Measurements from ENCODE around the gene RGS16. TPM values are rescaled to one million over a fixed set of nuclear protein-coding genes. Genes with fewer than 3 reads are reported as not detected.

RGS16 gene
- total RNA-seq, 1 donor from 2014 or later: 2.6 TPM

DNA sequence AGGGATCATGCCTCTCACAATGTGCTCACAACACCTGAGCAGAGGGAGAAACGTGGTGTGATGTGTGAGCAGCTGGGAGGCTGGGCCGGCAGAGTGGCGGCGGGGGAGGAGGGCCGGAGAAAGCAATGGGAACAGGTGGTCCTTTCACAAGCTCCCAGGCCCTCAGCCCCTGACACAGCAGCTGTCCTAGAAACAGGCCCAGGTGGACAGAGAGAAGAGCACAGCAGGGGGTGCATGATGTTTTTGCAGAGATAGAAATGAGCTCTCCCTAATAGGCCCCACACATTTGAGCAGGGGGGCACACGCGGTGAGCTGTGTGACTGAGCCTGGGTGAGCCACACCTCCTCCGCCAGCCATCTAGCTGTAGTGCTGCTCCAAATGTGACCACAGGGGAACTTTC, 7.6 kb upstream of the RGS16 start:
- intact Hi-C loops (cut with micrococcal nuclease): no loop called here
- H3K9me3 Mint-ChIP-seq: no peaks in the 10 kb centered on the region
- peaks cover 11% of the 10 kb centered on the region for H3K27me3 Mint-ChIP-seq
- CTCF ChIA-PET: interaction anchor here (1.6 kb wide), 1 partner anchor 171 kb away, joined by 6 read pairs; no protein-coding TSS in a partner anchor
- H3K36me3 Mint-ChIP-seq (ENCODE audit: low read depth): no peaks in the 10 kb centered on the region
- TF ChIP-seq, protein P1, sequence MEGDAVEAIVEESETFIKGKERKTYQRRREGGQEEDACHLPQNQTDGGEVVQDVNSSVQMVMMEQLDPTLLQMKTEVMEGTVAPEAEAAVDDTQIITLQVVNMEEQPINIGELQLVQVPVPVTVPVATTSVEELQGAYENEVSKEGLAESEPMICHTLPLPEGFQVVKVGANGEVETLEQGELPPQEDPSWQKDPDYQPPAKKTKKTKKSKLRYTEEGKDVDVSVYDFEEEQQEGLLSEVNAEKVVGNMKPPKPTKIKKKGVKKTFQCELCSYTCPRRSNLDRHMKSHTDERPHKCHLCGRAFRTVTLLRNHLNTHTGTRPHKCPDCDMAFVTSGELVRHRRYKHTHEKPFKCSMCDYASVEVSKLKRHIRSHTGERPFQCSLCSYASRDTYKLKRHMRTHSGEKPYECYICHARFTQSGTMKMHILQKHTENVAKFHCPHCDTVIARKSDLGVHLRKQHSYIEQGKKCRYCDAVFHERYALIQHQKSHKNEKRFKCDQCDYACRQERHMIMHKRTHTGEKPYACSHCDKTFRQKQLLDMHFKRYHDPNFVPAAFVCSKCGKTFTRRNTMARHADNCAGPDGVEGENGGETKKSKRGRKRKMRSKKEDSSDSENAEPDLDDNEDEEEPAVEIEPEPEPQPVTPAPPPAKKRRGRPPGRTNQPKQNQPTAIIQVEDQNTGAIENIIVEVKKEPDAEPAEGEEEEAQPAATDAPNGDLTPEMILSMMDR (IDR thresholded peaks at IDR 0.05): no peak
- POLR2A ChIA-PET: interaction anchor here (0.6 kb wide), 1 partner anchor 8 kb away, joined by 8 read pairs; no protein-coding TSS in a partner anchor
- ATAC-seq (ENCODE audit: low read depth) (no peak), DNase-seq (no peak)
- H3K4me3 Mint-ChIP-seq: no peak overlapping the region
- peaks cover 33% of the 10 kb centered on the region for H3K4me1 Mint-ChIP-seq
- no peak overlapping the region for H3K27ac Mint-ChIP-seq

DNA sequence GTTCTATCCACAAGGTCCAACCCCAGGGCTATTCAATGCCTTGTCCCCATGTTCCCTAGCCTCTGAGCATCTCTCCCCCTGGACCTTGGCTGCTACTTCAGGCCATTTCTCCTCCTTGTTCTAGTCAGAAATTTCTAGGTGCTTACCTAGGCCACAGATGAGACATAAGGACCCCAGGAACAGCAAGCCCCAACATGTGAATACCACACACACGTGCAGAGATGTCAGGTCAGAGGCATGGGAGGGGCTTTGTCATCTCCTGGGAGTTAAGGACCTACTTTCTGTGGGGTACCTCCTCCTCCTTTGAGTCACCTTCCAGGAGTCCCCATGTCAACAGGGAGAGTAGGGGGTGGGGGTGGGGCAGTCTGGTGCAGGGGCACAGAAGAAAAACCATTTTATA, 7.1 kb upstream of the RGS16 start:
- TF ChIP-seq, protein P1 (IDR thresholded peaks at IDR 0.05): no peak
- Mint-ChIP-seq H3K36me3 (ENCODE audit: low read depth) (no peaks in the 10 kb centered on the region), H3K27me3 (peaks cover 11% of the 10 kb centered on the region), H3K27ac (no peak overlapping the region), H3K4me1 (peaks cover 28% of the 10 kb centered on the region), H3K9me3 (no peaks in the 10 kb centered on the region), H3K4me3 (no peak overlapping the region)
- ChIA-PET POLR2A (no interaction called here), CTCF (interaction anchor here (1.1 kb wide), 1 partner anchor 10 kb away, joined by 3 read pairs; no protein-coding TSS in a partner anchor)
- no peak for DNase-seq
- intact Hi-C loops (cut with micrococcal nuclease): no loop called here
- no peak for ATAC-seq (ENCODE audit: low read depth)

DNA sequence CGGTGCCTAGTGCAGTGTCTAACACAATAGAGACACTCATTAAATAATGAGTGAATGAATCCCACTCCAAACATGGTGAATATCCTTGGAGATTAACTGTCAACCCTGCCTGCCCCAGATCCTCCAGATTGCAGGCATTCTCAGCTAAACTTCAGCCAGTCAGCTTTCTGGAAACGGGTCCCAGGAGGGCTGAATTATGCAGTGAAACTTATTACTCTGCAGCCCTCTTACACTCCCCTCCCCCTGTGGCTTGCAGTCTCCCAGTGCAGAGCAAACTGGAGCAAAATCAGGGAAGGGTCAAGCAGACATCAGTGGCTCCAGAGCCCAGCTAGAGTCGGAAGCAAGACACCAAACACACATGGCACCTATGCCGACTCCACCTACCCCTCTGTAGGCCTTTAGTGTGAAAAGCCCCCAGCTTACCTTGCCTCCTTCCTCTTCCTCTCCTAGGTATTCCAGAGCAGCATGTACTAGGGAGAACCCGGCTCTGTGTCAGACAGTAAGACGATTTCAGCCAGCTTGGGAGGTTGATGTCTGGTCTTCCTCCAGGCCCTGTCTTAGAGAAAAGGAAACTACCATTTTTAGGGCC, 6.5 kb upstream of the RGS16 start:
- no peak for ATAC-seq (ENCODE audit: low read depth)
- POLR2A ChIA-PET: no interaction called here

DNA sequence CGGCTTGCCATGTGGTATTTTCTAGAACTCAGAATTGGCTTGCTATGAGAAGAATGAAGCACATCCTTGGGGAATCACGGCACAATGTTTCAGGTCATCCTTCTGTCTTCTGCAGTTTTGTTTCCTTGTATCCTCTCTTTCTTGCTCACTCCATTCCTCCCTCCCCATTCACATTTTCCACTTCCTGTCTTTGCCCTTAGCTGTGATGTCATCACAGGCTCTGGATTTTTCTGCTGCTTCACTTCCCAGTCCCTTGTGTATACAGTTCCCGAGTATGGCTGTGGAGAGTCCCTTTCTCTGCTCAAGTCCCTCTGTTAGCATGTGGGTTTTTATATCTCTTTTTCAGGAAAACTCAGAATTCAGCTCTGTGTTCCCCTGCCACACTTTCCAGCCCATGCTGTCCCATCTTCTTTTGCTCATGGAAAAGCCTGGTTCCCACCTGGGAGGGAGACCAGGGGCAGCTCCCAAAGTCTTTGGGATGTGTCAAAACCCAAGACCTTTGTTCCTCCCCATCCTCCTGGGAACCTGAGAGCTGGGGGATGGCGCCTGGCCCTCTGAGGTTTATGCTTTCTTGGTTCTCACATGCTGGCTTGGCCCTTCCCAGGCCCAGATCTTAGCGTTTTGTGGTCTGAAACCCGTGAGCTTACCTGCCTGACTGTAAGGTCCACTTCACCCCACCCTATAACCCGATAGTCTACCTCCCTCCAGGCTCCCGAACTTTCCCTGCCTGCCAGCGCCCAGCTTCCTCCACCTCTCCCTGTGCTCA, 4.8 kb upstream of the RGS16 start:
- Mint-ChIP-seq H3K4me3 (no peak overlapping the region), H3K36me3 (ENCODE audit: low read depth) (no peaks in the 10 kb centered on the region), H3K27ac (no peak overlapping the region), H3K27me3 (peaks cover 11% of the 10 kb centered on the region), H3K9me3 (no peaks in the 10 kb centered on the region), H3K4me1 (peaks cover 11% of the 10 kb centered on the region)
- no peak for ATAC-seq (ENCODE audit: low read depth)
- POLR2A ChIA-PET: no interaction called here
- no peak for DNase-seq
- TF ChIP-seq, protein P1 (IDR thresholded peaks at IDR 0.05): no peak
- CTCF ChIA-PET: interaction anchor here (16.1 kb wide), 1 partner anchor 176 kb away, joined by 562 read pairs; the partner anchor contains the start of gene NPL
- intact Hi-C loops (cut with micrococcal nuclease): no loop called here

More for the DNA sequence above, 6.5 kb upstream of the RGS16 start:
- Mint-ChIP-seq H3K27ac (no peak overlapping the region), H3K4me1 (peaks cover 22% of the 10 kb centered on the region), H3K9me3 (no peaks in the 10 kb centered on the region), H3K36me3 (ENCODE audit: low read depth) (no peaks in the 10 kb centered on the region), H3K27me3 (peaks cover 11% of the 10 kb centered on the region), H3K4me3 (no peak overlapping the region)
- intact Hi-C loops (cut with micrococcal nuclease): no loop called here
- CTCF ChIA-PET: interaction anchor here (1.1 kb wide), 1 partner anchor 9 kb away, joined by 3 read pairs; no protein-coding TSS in a partner anchor
- no peak for DNase-seq
- TF ChIP-seq, protein P1 (IDR thresholded peaks at IDR 0.05): no peak

DNA sequence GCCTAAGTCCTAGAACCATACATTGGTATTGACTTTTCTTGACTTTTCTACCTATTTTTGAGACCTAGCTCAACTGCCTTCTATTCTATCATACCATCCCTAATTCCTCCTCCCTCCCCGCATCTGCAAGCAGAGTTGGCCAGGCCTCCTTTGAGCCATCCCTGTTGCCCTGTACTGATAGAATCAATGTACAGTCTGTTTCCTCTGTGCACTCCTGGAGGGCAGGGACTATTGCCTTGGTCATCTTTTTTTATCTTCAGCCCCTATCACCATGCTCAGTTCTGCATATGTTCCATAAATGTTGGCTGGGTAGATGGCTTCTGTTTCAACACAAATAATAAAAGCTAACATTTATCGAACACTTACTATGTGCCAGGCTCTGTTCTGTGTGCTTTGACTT, 4.0 kb upstream of the RGS16 start:
- CTCF ChIA-PET: interaction anchor here (16.1 kb wide), 1 partner anchor 177 kb away, joined by 562 read pairs; the partner anchor contains the start of gene NPL
- no peaks in the 10 kb centered on the region for H3K9me3 Mint-ChIP-seq
- intact Hi-C loops (cut with micrococcal nuclease): no loop called here

More for the DNA sequence above, 4.0 kb upstream of the RGS16 start:
- H3K4me3 Mint-ChIP-seq: no peak overlapping the region
- H3K4me1 Mint-ChIP-seq: peaks cover 4% of the 10 kb centered on the region
- POLR2A ChIA-PET: no interaction called here
- ATAC-seq (ENCODE audit: low read depth) (no peak), DNase-seq (no peak)
- H3K36me3 Mint-ChIP-seq (ENCODE audit: low read depth): no peaks in the 10 kb centered on the region
- peaks cover 8% of the 10 kb centered on the region for H3K27me3 Mint-ChIP-seq
- TF ChIP-seq, protein P1 (IDR thresholded peaks at IDR 0.05): no peak
- no peak overlapping the region for H3K27ac Mint-ChIP-seq
